Neural progenitor cell (in vitro differentiated cells): ENCODE results near the gene MAPK1. TPM values are rescaled to one million over a fixed set of nuclear protein-coding genes. Genes with fewer than 3 reads are reported as not detected.
A peak's percentile ranks its signal among the peaks of the same experiment; 100 is the strongest.
"Not testable (repeated sequence)": the region's sequence is repeated elsewhere in the genome, so short reads cannot be mapped to it uniquely, and the experiment has no call there.

Experiments
- DNase-seq: peaks from one replicate; pipeline ENCODE4 v3.0.0-alpha.2; 2016; ENCODE audit warnings: low spot score
- H2AFZ ChIP-seq: fragments of 200-600 bp; sonication (generic); replicated peaks from 2 replicates; pipeline ENCODE4 v1.6.1; 2016; ENCODE audit warnings: antibody characterized with exemption
- H3F3A ChIP-seq: fragments of 200-600 bp; sonication (generic); 2 replicates; pipeline ENCODE4 v1.6.1; 2016; ENCODE audit warnings: antibody characterized with exemption, low read depth
- H3K27ac ChIP-seq: fragments of 200-600 bp; sonication (generic); 2 replicates; pipeline ENCODE4 v1.5.1; 2016; ENCODE audit warnings: mild to moderate bottlenecking
- H3K27me3 ChIP-seq: fragments of 200-600 bp; sonication (generic); 2 replicates; pipeline ENCODE4 v1.6.1; 2016; ENCODE audit warnings: mild to moderate bottlenecking, moderate library complexity
- H3K36me3 ChIP-seq: fragments of 200-600 bp; sonication (generic); 2 replicates; pipeline ENCODE4 v1.5.1; 2016
- H3K4me1 ChIP-seq: fragments of 200-600 bp; sonication (generic); 2 replicates; pipeline ENCODE4 v1.6.1; 2016; ENCODE audit warnings: mixed run types
- H3K4me2 ChIP-seq: fragments of 200-600 bp; sonication (generic); 2 replicates; pipeline ENCODE4 v1.6.1; 2016
- H3K4me3 ChIP-seq: fragments of 200-600 bp; sonication (generic); 2 replicates; pipeline ENCODE4 v1.5.1; 2016
- H3K79me2 ChIP-seq: fragments of 200-600 bp; sonication (generic); 2 replicates; pipeline ENCODE4 v1.6.1; 2016; ENCODE audit warnings: low read depth
- H3K9ac ChIP-seq: fragments of 200-600 bp; sonication (generic); 2 replicates; pipeline ENCODE4 v1.6.1; 2016
- H3K9me3 ChIP-seq: fragments of 200-600 bp; sonication (generic); 2 replicates; pipeline ENCODE4 v1.5.1; 2016; ENCODE audit warnings: low read depth
- H4K20me1 ChIP-seq: fragments of 200-600 bp; sonication (generic); 2 replicates; pipeline ENCODE4 v1.6.1; 2016; ENCODE audit warnings: low read depth
- H3K27ac Mint-ChIP-seq: 3 replicates; pipeline ENCODE4 v1.8.0; 2021; ENCODE audit warnings: mixed read lengths
- H3K27me3 Mint-ChIP-seq: 2 replicates; pipeline ENCODE4 v1.8.0; 2022; ENCODE audit warnings: low read depth, mild to moderate bottlenecking, inconsistent platforms, moderate library complexity, mixed read lengths; ENCODE audit not compliant: insufficient read depth
- H3K36me3 Mint-ChIP-seq: 3 replicates; pipeline ENCODE4 v1.8.0; 2021; ENCODE audit warnings: mixed read lengths
- H3K4me1 Mint-ChIP-seq: 3 replicates; pipeline ENCODE4 v1.8.0; 2021; ENCODE audit warnings: mixed read lengths
- H3K4me3 Mint-ChIP-seq: 3 replicates; pipeline ENCODE4 v1.8.0; 2021; ENCODE audit warnings: mild to moderate bottlenecking, moderate library complexity, mixed read lengths
- H3K9me3 Mint-ChIP-seq: 3 replicates; pipeline ENCODE4 v1.8.0; 2020; ENCODE audit warnings: mixed read lengths
- CTCF ChIP-seq: fragments of 200-600 bp; sonication (generic); IDR thresholded peaks from 2 replicates; pipeline ENCODE4 v1.5.1; 2017; ENCODE audit warnings: antibody characterized with exemption, mild to moderate bottlenecking
- EZH2 ChIP-seq: fragments of 200-600 bp; sonication (generic); IDR thresholded peaks from 2 replicates; pipeline ENCODE4 v1.6.1; 2017; ENCODE audit warnings: antibody characterized with exemption, mild to moderate bottlenecking, moderate library complexity
- EZH2phosphoT487 ChIP-seq: fragments of 200-600 bp; sonication (generic); IDR thresholded peaks from 2 replicates; pipeline ENCODE4 v1.6.1; 2017; ENCODE audit warnings: antibody characterized with exemption
- total RNA-seq: library from RNA; depleted of rRNA; stranded (reverse); fragments of >200 nt; gene quantifications from 2 replicates; pipeline ENCODE4 v1.2.3, GENCODE V29; 2015; ENCODE audit warnings: low replicate concordance

MAPK1 gene
- total RNA-seq, 1 donor from 2014 or later: 61.4 TPM

- H3K9ac ChIP-seq: no peak overlapping the region
- no peaks in the 10 kb centered on the region for H3K9me3 ChIP-seq
- H2AFZ ChIP-seq: no peak overlapping the region
- H3K9me3 Mint-ChIP-seq: peaks cover 4% of the 10 kb centered on the region
- no peaks in the 10 kb centered on the region for H3K4me1 ChIP-seq
- no peaks in the 10 kb centered on the region for H3K36me3 ChIP-seq
- peak overlapping the region; percentile 57 for H3K27ac Mint-ChIP-seq
- H3K4me3 ChIP-seq: no peak overlapping the region
- no peak overlapping the region for H3K4me2 ChIP-seq
- H3K27me3 ChIP-seq: no peaks in the 10 kb centered on the region
- no peaks in the 10 kb centered on the region for H4K20me1 ChIP-seq
- no peaks in the 10 kb centered on the region for H3K27me3 Mint-ChIP-seq
- no peak overlapping the region for H3K4me3 Mint-ChIP-seq
- peaks cover 10% of the 10 kb centered on the region for H3K4me1 Mint-ChIP-seq
- H3F3A ChIP-seq: no peaks in the 10 kb centered on the region
- H3K36me3 Mint-ChIP-seq: no peaks in the 10 kb centered on the region
- H3K27ac ChIP-seq: no peak overlapping the region
- no peak for TF ChIP-seq EZH2phosphoT487
- TF ChIP-seq EZH2: no peak
- TF ChIP-seq CTCF: no peak
- no peak for DNase-seq
- H3K79me2 ChIP-seq: no peaks in the 10 kb centered on the region
Observed at GRCh38 chr22:21881841-21882753, 14.7 kb upstream of the MAPK1 start.

- H4K20me1 ChIP-seq: no peaks in the 10 kb centered on the region
- no peaks in the 10 kb centered on the region for H3K27me3 ChIP-seq
- H3K4me1 ChIP-seq: no peaks in the 10 kb centered on the region
- Mint-ChIP-seq H3K27me3 (no peaks in the 10 kb centered on the region), H3K4me3 (no peak overlapping the region), H3K36me3 (no peaks in the 10 kb centered on the region), H3K4me1 (no peaks in the 10 kb centered on the region), H3K27ac (no peak overlapping the region), H3K9me3 (peaks cover 2% of the 10 kb centered on the region)
- no peak overlapping the region for H3K4me3 ChIP-seq
- no peak for TF ChIP-seq CTCF
- no peak for TF ChIP-seq EZH2phosphoT487
- no peak for TF ChIP-seq EZH2
- H3K27ac ChIP-seq: no peak overlapping the region
- H2AFZ ChIP-seq: no peak overlapping the region
- no peaks in the 10 kb centered on the region for H3F3A ChIP-seq
- H3K36me3 ChIP-seq: no peaks in the 10 kb centered on the region
- H3K9ac ChIP-seq: no peak overlapping the region
- DNase-seq: no peak
- no peak overlapping the region for H3K4me2 ChIP-seq
- no peaks in the 10 kb centered on the region for H3K9me3 ChIP-seq
- no peaks in the 10 kb centered on the region for H3K79me2 ChIP-seq
Observed at GRCh38 chr22:21876486-21877176, 9.2 kb upstream of the MAPK1 start.

GRCh38 chr22:21874953-21875352 is 7.5 kb upstream of the MAPK1 start:
- DNase-seq, H3K9me3 Mint-ChIP-seq, H4K20me1 ChIP-seq, H3K9ac ChIP-seq, H3K27ac Mint-ChIP-seq, H3K4me1 Mint-ChIP-seq, H3K79me2 ChIP-seq, H3K9me3 ChIP-seq, H3K27me3 Mint-ChIP-seq, H3F3A ChIP-seq, H3K4me1 ChIP-seq, H3K27me3 ChIP-seq, H3K4me3 Mint-ChIP-seq, H3K4me2 ChIP-seq, H3K36me3 Mint-ChIP-seq, H2AFZ ChIP-seq, H3K36me3 ChIP-seq, H3K27ac ChIP-seq, H3K4me3 ChIP-seq: not testable (repeated sequence)

- no peaks in the 10 kb centered on the region for H4K20me1 ChIP-seq
- peaks cover 2% of the 10 kb centered on the region for H3K9me3 Mint-ChIP-seq
- H2AFZ ChIP-seq: no peak overlapping the region
- no peak overlapping the region for H3K9ac ChIP-seq
- H3K4me3 Mint-ChIP-seq: no peak overlapping the region
- H3K27me3 ChIP-seq: no peaks in the 10 kb centered on the region
- no peaks in the 10 kb centered on the region for H3K4me1 Mint-ChIP-seq
- H3K4me3 ChIP-seq: no peak overlapping the region
- H3K4me1 ChIP-seq: no peaks in the 10 kb centered on the region
- no peaks in the 10 kb centered on the region for H3K36me3 Mint-ChIP-seq
- peaks cover 6% of the 10 kb centered on the region for H3F3A ChIP-seq
- no peak overlapping the region for H3K27ac ChIP-seq
- no peaks in the 10 kb centered on the region for H3K79me2 ChIP-seq
- no peak for DNase-seq
- H3K27ac Mint-ChIP-seq: no peak overlapping the region
- TF ChIP-seq EZH2 (no peak), CTCF (no peak), EZH2phosphoT487 (no peak)
- peaks cover 3% of the 10 kb centered on the region for H3K27me3 Mint-ChIP-seq
- H3K36me3 ChIP-seq: no peaks in the 10 kb centered on the region
- no peaks in the 10 kb centered on the region for H3K9me3 ChIP-seq
- H3K4me2 ChIP-seq: no peak overlapping the region
Observed at GRCh38 chr22:21873619-21874018, 6.2 kb upstream of the MAPK1 start.

- H3K9me3 ChIP-seq, H3K27ac Mint-ChIP-seq, H3K36me3 ChIP-seq, H3K9me3 Mint-ChIP-seq, H3K4me1 Mint-ChIP-seq, H3K9ac ChIP-seq, H3K4me3 Mint-ChIP-seq, H3K27ac ChIP-seq, DNase-seq, H3K27me3 Mint-ChIP-seq, H3K36me3 Mint-ChIP-seq, H3K79me2 ChIP-seq, H3K4me2 ChIP-seq, H4K20me1 ChIP-seq, H3K4me3 ChIP-seq, H3K27me3 ChIP-seq, H2AFZ ChIP-seq, H3K4me1 ChIP-seq: not testable (repeated sequence)
- peaks cover 14% of the 10 kb centered on the region for H3F3A ChIP-seq
Observed at GRCh38 chr22:21872741-21873140, 5.3 kb upstream of the MAPK1 start.
